Body of pancreas (tissue), 4 donors: ENCODE data around the gene LSM3. TPM values are rescaled to one million over a fixed set of nuclear protein-coding genes. Genes with fewer than 3 reads are reported as not detected.
"Not testable (repeated sequence)": the region's sequence is repeated elsewhere in the genome, so short reads cannot be mapped to it uniquely, and the experiment has no call there.

ENCODE experiments used
- ATAC-seq: fragments of 150-250 bp; one replicate; pipeline ENCODE4 v1.9.1; 2016
- DNase-seq, 4 donors: peaks; one replicate each; pipeline ENCODE4 v3.0.0-alpha.2; 2019
- H3K27ac ChIP-seq, 4 donors: fragments of 200-600 bp; sonication (generic); 1 replicate in 3 of 4; 2 replicates in 1 of 4; pipeline versions ENCODE4 v1.5.1 to v1.6.1; 2016 to 2019; ENCODE audit warnings: mild to moderate bottlenecking in 1 of 4, mixed read lengths in 1 of 4, moderate library complexity in 1 of 4
- H3K27me3 ChIP-seq, 2 donors: fragments of 200-600 bp; sonication (generic); one replicate each; pipeline ENCODE4 v1.6.0; 2016; ENCODE audit warnings: mild to moderate bottlenecking in 1 of 2
- H3K36me3 ChIP-seq, 2 donors: fragments of 200-600 bp; sonication (generic); replicated peaks in 1 of 2; 2 replicates each; pipeline ENCODE4 v1.5.1; 2016; ENCODE audit warnings: low read depth in 2 of 2; ENCODE audit not compliant: insufficient read depth in 1 of 2
- H3K4me1 ChIP-seq: fragments of 200-600 bp; sonication (generic); one replicate; pipeline ENCODE4 v1.6.0; 2016
- H3K4me3 ChIP-seq, 2 donors: fragments of 200-600 bp; sonication (generic); 1 replicate in 1 of 2; 2 replicates in 1 of 2; pipeline ENCODE4 v1.5.1; 2016 to 2019
- H3K9me3 ChIP-seq, 3 donors: fragments of 200-600 bp; sonication (generic); 1 replicate in 2 of 3; 2 replicates in 1 of 3; pipeline ENCODE4 v1.5.1; 2016
- POLR2A ChIP-seq, 3 donors: fragments of 450-650 bp; IDR thresholded peaks; one replicate each; pipeline ENCODE4 v1.6.1; 2016; ENCODE audit warnings: antibody characterized with exemption in 3 of 3, mild to moderate bottlenecking in 2 of 3
- WGBS, 2 donors: methylation state at CpG; one replicate each; pipeline ENCODE4 v1.1.5; 2017; 5-methylcytosine and 5-hydroxymethylcytosine counted together
- intact Hi-C: fragments of 100-400 bp; cut with DNase I; formaldehyde crosslinking; loops from one replicate; pipeline ENCODE4 v1.15.1; 2023
- total RNA-seq, 2 donors: library from RNA; depleted of rRNA; stranded (reverse); fragments of >200 nt; gene quantifications; one replicate each; pipeline ENCODE4 v1.1.0, GENCODE V29; 2016
- TF ChIP-seq, protein P1 (sequence below), 7 experiments: fragments of 450-650 bp in 4 of 7; fragments of 200-600 bp in 3 of 7; sonication (generic) in 3 of 7; IDR thresholded peaks; one replicate each; pipeline ENCODE4 v1.5.1; 2016 to 2019; ENCODE audit warnings: antibody characterized with exemption in 7 of 7

Gene LSM3
- total RNA-seq, 2 donors from 2014 or later, result 5.3 to 6.0 TPM

DNA sequence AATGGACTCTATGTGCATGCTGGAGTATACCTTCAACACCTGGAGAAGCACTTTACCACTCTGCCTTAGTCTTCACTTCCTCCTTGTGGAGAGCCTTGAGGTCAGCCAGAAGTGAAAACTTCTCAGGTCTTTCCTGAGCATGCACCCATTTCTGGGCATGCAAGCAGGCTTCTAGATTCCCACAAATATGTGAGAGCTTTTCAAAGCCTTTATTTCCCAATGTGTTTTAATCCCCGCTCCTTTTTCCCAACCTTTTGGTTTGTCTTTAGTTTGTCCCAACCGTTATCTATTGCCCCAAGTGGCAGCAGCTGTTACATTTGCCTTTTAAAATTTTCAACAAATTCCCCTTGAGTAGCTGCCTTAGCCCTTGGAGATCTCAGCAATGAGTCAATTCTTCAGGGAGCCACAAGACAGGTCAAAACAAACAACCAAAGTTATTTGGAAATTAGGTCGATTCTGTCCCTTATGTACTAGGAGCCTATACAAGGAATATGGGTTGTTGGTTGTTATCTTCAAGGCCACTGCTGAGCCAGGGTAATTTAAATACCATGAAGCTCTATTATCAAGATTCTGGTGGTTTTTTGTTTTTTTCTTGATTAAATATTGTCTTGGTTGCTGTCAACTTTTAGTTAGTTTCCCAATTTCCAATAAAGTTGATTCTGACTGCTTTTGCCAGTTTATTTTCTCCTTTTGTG is 44.4 kb downstream of the LSM3 start:
- intact Hi-C loops, result no loop called here

DNA sequence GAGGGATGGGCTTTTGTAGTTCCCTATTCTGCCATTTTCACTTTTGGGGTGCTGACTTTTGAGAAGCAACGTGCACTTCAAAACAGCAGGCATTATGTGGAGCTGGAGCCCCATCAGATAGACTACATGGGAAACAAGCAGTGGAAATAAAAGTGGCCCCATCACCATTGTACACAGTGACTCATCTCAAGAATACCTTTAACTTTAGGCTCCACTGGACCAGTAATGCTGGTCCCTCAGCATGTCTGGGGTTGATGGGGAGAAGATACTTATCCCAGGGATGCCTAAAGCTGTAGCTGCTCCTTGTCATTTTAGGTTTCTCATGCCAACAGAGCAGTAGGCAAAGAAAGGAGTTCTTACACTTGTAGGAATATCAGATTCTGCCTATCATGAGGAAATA is 45.0 kb downstream of the LSM3 start:
- Histone ChIP-seq H3K4me3 (no peak overlapping the region), H3K27me3 (no peaks in the 10 kb centered on the region), H3K9me3 (no peaks in the 10 kb centered on the region), H3K36me3 (no peaks in the 10 kb centered on the region), H3K4me1 (no peaks in the 10 kb centered on the region), H3K27ac (no peak overlapping the region)
- TF ChIP-seq POLR2A (IDR thresholded peaks at IDR 0.05), result no peak
- TF ChIP-seq, protein P1, sequence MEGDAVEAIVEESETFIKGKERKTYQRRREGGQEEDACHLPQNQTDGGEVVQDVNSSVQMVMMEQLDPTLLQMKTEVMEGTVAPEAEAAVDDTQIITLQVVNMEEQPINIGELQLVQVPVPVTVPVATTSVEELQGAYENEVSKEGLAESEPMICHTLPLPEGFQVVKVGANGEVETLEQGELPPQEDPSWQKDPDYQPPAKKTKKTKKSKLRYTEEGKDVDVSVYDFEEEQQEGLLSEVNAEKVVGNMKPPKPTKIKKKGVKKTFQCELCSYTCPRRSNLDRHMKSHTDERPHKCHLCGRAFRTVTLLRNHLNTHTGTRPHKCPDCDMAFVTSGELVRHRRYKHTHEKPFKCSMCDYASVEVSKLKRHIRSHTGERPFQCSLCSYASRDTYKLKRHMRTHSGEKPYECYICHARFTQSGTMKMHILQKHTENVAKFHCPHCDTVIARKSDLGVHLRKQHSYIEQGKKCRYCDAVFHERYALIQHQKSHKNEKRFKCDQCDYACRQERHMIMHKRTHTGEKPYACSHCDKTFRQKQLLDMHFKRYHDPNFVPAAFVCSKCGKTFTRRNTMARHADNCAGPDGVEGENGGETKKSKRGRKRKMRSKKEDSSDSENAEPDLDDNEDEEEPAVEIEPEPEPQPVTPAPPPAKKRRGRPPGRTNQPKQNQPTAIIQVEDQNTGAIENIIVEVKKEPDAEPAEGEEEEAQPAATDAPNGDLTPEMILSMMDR (IDR thresholded peaks at IDR 0.05), result no peak
- DNase-seq, result no peak
- intact Hi-C loops, result no loop called here
- ATAC-seq, result no peak
- WGBS, 2 donors, result 45 to 76% methylated on average over 1 of the region's 1 CpG

More for the DNA sequence above, 44.4 kb downstream of the LSM3 start:
- ATAC-seq, result no peak
- Histone ChIP-seq H3K27me3 (no peaks in the 10 kb centered on the region), H3K4me3 (no peak overlapping the region), H3K9me3 (no peaks in the 10 kb centered on the region), H3K4me1 (no peaks in the 10 kb centered on the region), H3K27ac (no peak overlapping the region), H3K36me3 (no peaks in the 10 kb centered on the region)
- DNase-seq, result no peak
- no peak for TF ChIP-seq POLR2A (IDR thresholded peaks at IDR 0.05)
- TF ChIP-seq, protein P1 (IDR thresholded peaks at IDR 0.05), result no peak
- 81 to 85% methylated on average over 3 of the region's 3 CpGs for WGBS, 2 donors

DNA sequence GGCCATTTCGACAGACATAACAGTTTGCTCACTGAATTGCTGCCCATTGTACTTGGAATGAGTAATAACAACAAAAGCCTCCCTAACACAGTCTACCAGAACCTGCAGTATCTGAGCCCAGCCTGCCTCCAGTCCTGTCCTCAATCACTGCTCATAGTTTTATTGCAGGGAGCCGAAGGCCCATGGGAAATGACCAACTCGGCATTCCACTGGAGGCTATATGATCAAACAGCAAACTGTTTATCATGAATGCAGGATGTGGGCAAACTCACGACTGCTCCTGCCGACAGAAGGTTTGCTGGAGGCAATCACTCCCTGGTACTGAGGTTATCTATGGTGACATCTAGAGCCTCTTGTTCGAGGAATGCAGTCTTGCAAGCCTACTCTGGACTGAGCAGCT is 46.3 kb downstream of the LSM3 start:
- no peak for DNase-seq
- no peaks in the 10 kb centered on the region for H3K4me1 ChIP-seq
- H3K27ac ChIP-seq, result no peak overlapping the region
- H3K27me3 ChIP-seq, result no peaks in the 10 kb centered on the region
- H3K9me3 ChIP-seq, result no peaks in the 10 kb centered on the region
- no peak for ATAC-seq
- intact Hi-C loops, result no loop called here
- 47 to 64% methylated on average over 6 of the region's 6 CpGs for WGBS, 2 donors
- H3K36me3 ChIP-seq, result no peaks in the 10 kb centered on the region
- H3K4me3 ChIP-seq, result no peak overlapping the region
- TF ChIP-seq, protein P1 (IDR thresholded peaks at IDR 0.05), result no peak
- TF ChIP-seq POLR2A (IDR thresholded peaks at IDR 0.05), result no peak

DNA sequence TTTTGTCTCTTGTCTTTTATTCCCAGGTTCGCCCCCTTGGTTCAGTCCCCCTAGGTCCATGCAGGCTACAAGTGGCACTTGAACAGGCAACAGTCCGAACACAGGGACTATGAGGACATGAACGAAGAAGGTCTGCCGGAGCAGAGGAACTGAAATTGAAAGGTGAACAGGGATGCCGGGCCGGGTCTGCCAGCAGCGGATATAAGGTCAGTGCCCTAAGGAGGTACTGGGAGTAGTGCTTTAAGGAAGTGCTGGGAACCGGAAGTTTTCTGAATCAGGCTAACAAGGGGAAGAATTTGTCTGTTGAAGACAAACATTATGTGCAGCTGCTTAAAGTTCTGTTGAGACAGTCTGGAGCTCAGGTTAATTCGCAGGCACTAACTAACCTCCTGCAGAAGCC is 46.8 kb downstream of the LSM3 start:
- no peaks in the 10 kb centered on the region for H3K4me1 ChIP-seq
- intact Hi-C loops, result no loop called here
- no peaks in the 10 kb centered on the region for H3K27me3 ChIP-seq
- DNase-seq (no peak), ATAC-seq (no peak)
- no peak overlapping the region for H3K4me3 ChIP-seq
- WGBS, 2 donors, result 67 to 71% methylated on average over 9 of the region's 9 CpGs
- TF ChIP-seq, protein P1 (IDR thresholded peaks at IDR 0.05), result no peak
- no peak for TF ChIP-seq POLR2A (IDR thresholded peaks at IDR 0.05)
- no peak overlapping the region for H3K27ac ChIP-seq
- no peaks in the 10 kb centered on the region for H3K9me3 ChIP-seq
- H3K36me3 ChIP-seq, result no peaks in the 10 kb centered on the region

DNA sequence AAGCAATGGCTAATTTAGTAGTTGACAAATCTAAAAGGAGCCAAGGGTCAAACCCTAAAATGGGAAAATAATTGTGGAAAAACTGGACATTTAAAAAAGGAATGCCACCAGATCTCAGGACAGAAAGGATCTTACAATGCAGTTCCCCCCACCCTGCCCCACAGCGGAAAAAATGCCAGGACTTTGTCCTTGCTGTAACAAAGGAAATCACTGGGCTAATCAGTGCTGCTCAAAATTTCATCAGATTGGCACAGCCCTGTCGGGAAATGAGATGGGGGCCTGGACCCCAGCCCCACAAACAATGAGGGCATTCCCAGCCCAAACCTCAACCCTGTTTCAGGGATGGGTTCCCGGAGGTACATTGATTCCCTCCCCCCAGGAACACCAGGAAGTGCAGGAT is 47.7 kb downstream of the LSM3 start:
- ATAC-seq, H3K36me3 ChIP-seq, H3K27me3 ChIP-seq, H3K4me1 ChIP-seq, DNase-seq, H3K27ac ChIP-seq, H3K9me3 ChIP-seq, H3K4me3 ChIP-seq, intact Hi-C loops: not testable (repeated sequence)
- WGBS, 2 donors, result 21 to 34% methylated on average over 3 of the region's 3 CpGs
